ENCODE data around the gene TDRD5.

TDRD5 gene

GRCh38 chr1:179591592-179592580 is at the start of gene TDRD5:
Gene TDRD5 (plus strand): TSS chr1:179591832. CDS start chr1:179592616, 784 bp downstream.
- DNase-seq: peak in 25 of 42 donors; percentile 10 to 68 (median 35)
- intact Hi-C loops (cut with DNase I): no loop called here

- DNase-seq: no peak
Measured at GRCh38 chr1:179545321-179545720, 46.3 kb upstream of the TDRD5 start.

GRCh38 chr1:179547021-179547535 is 44.6 kb upstream of the TDRD5 start:
- DNase-seq: peak in 32 of 42 donors; percentile 3 to 83 (median 34)
- intact Hi-C loops (cut with DNase I): no loop called here

More at GRCh38 chr1:179545321-179545720, 46.3 kb upstream of the TDRD5 start:
- intact Hi-C loops (cut with DNase I): no loop called here

- DNase-seq: no peak
- intact Hi-C loops (cut with DNase I): no loop called here
Measured at GRCh38 chr1:179548666-179549367, 42.8 kb upstream of the TDRD5 start.

- intact Hi-C loops (cut with DNase I): no loop called here
- DNase-seq: no peak
Measured at GRCh38 chr1:179549368-179549700, 42.3 kb upstream of the TDRD5 start.

GRCh38 chr1:179550746-179551682 is 40.6 kb upstream of the TDRD5 start:
- peak in 1 of 42 donors; percentile 24 for DNase-seq
- intact Hi-C loops (cut with DNase I): no loop called here

- DNase-seq: no peak
- intact Hi-C loops (cut with DNase I): no loop called here
Measured at GRCh38 chr1:179554427-179554826, 37.2 kb upstream of the TDRD5 start.

- no peak for DNase-seq
- intact Hi-C loops (cut with DNase I): no loop called here
Measured at GRCh38 chr1:179558078-179558477, 33.6 kb upstream of the TDRD5 start.

- intact Hi-C loops (cut with DNase I): no loop called here
- DNase-seq: no peak
Measured at GRCh38 chr1:179575497-179576314, 15.9 kb upstream of the TDRD5 start, which contains the start of gene NPHS2. Gene NPHS2 (minus strand): TSS chr1:179575948. CDS start chr1:179575864, 84 bp downstream.

- no peak for DNase-seq
- intact Hi-C loops (cut with DNase I): no loop called here
Measured at GRCh38 chr1:179576509-179576908, 15.1 kb upstream of the TDRD5 start.

- intact Hi-C loops (cut with DNase I): no loop called here
- no peak for DNase-seq
Measured at GRCh38 chr1:179583771-179584320, 7.8 kb upstream of the TDRD5 start.

- intact Hi-C loops (cut with DNase I): no loop called here
- peak; percentile 45 to 76 (median 58) for DNase-seq
Measured at GRCh38 chr1:179586107-179586823, 5.4 kb upstream of the TDRD5 start.

- no peak for DNase-seq
Measured at GRCh38 chr1:179587336-179587735, 4.3 kb upstream of the TDRD5 start.

GRCh38 chr1:179588425-179589024 is 3.1 kb upstream of the TDRD5 start:
- no peak for DNase-seq
- intact Hi-C loops (cut with DNase I): no loop called here

More at GRCh38 chr1:179587336-179587735, 4.3 kb upstream of the TDRD5 start:
- intact Hi-C loops (cut with DNase I): no loop called here

GRCh38 chr1:179589509-179589908 is 2.1 kb upstream of the TDRD5 start:
- intact Hi-C loops (cut with DNase I): no loop called here
- DNase-seq: no peak

- intact Hi-C loops (cut with DNase I): no loop called here
Measured at GRCh38 chr1:179590671-179591070, 961 bp upstream of the TDRD5 start.

GRCh38 chr1:179591253-179591591 is 410 bp upstream of the TDRD5 start:
- intact Hi-C loops (cut with DNase I): no loop called here
- peak in 13 of 42 donors; percentile 28 to 66 (median 44) for DNase-seq

More at GRCh38 chr1:179590671-179591070, 961 bp upstream of the TDRD5 start:
- no peak for DNase-seq

Data from head of caudate nucleus (tissue), 42 donors.